Measurements from ENCODE around the gene PSMB8. TPM values are rescaled to one million over a fixed set of nuclear protein-coding genes. Genes with fewer than 3 reads are reported as not detected.

PSMB8 gene
- total and polyA plus RNA-seq, 4 donors: 12.4 to 30.4 (median 13.2) TPM

Other genes with a start within 250 kb of the PSMB8 start
- 1 to 10 TPM in 1 of 2 donors, under 1 TPM in 1; 0.99 to 1.9 TPM for gene HLA-DQA1, start 206.6 kb downstream of the PSMB8 start, total RNA-seq
- under 1 TPM; 0.32 to 0.57 TPM for gene HLA-DQA1, start 206.6 kb downstream of the PSMB8 start, polyA plus RNA-seq (ENCODE audit: insufficient read length in 2 of 2)
- gene HLA-DQB1, start 177.4 kb downstream of the PSMB8 start, total RNA-seq: 1 to 10 TPM in 1 of 2 donors, under 1 TPM in 1; 0.30 to 6.9 TPM
- gene HLA-DQB1, start 177.4 kb downstream of the PSMB8 start, polyA plus RNA-seq (ENCODE audit: insufficient read length in 2 of 2): 1 to 10 TPM in 1 of 2 donors, under 1 TPM in 1; 0.92 to 2.7 TPM
- gene HLA-DQA2, start 102.7 kb downstream of the PSMB8 start, total RNA-seq: under 1 TPM in 1 of 2 donors, not detected in 1; 0.17 TPM
- under 1 TPM in 1 of 2 donors, not detected in 1; 0.43 TPM for gene HLA-DQA2, start 102.7 kb downstream of the PSMB8 start, polyA plus RNA-seq (ENCODE audit: insufficient read length in 2 of 2)
- under 1 TPM in 1 of 2 donors, not detected in 1; 0.44 TPM for gene HLA-DQB2, start 80.5 kb downstream of the PSMB8 start, total RNA-seq
- under 1 TPM; 0.24 to 0.76 TPM for gene HLA-DQB2, start 80.5 kb downstream of the PSMB8 start, polyA plus RNA-seq (ENCODE audit: insufficient read length in 2 of 2)
- gene HLA-DOB, start 27.0 kb downstream of the PSMB8 start, total RNA-seq: under 1 TPM; 0.11 to 0.20 TPM
- under 1 TPM; 0.47 to 0.65 TPM for gene HLA-DOB, start 27.0 kb downstream of the PSMB8 start, polyA plus RNA-seq (ENCODE audit: insufficient read length in 2 of 2)
- gene TAP2, start 5.3 kb downstream of the PSMB8 start, total RNA-seq: 10 to 100 TPM; 10.2 to 19.0 TPM
- 10 to 100 TPM; 20.4 to 22.2 TPM for gene TAP2, start 5.3 kb downstream of the PSMB8 start, polyA plus RNA-seq (ENCODE audit: insufficient read length in 2 of 2)
- gene TAP1, start 9.7 kb upstream of the PSMB8 start, total RNA-seq: 10 to 100 TPM; 15.3 to 20.0 TPM
- gene TAP1, start 9.7 kb upstream of the PSMB8 start, polyA plus RNA-seq (ENCODE audit: insufficient read length in 2 of 2): 10 to 100 TPM; 20.5 to 21.3 TPM
- 1 to 10 TPM; 8.3 to 9.0 TPM for gene PSMB9, start 10.1 kb upstream of the PSMB8 start, total RNA-seq
- gene PSMB9, start 10.1 kb upstream of the PSMB8 start, polyA plus RNA-seq (ENCODE audit: insufficient read length in 2 of 2): 1 to 10 TPM; 6.1 to 9.0 TPM
- gene HLA-DMB, start 97.0 kb upstream of the PSMB8 start, total RNA-seq: 10 to 100 TPM; 13.7 to 22.3 TPM
- gene HLA-DMB, start 97.0 kb upstream of the PSMB8 start, polyA plus RNA-seq (ENCODE audit: insufficient read length in 2 of 2): 1 to 10 TPM; 4.7 to 7.0 TPM
- gene HLA-DMA, start 109.0 kb upstream of the PSMB8 start, total RNA-seq: 10 to 100 TPM in 1 of 2 donors, 1 to 10 TPM in 1; 9.9 to 11.6 TPM
- 1 to 10 TPM; 3.1 to 4.9 TPM for gene HLA-DMA, start 109.0 kb upstream of the PSMB8 start, polyA plus RNA-seq (ENCODE audit: insufficient read length in 2 of 2)
- 100 to 1,000 TPM in 1 of 2 donors, 10 to 100 TPM in 1; 68.9 to 153 TPM for gene BRD2, start 124.5 kb upstream of the PSMB8 start, total RNA-seq
- gene BRD2, start 124.5 kb upstream of the PSMB8 start, polyA plus RNA-seq (ENCODE audit: insufficient read length in 2 of 2): 100 to 1,000 TPM; 285 to 286 TPM
- gene HLA-DOA, start 165.5 kb upstream of the PSMB8 start, total RNA-seq: 1 to 10 TPM; 4.6 to 5.8 TPM
- 1 to 10 TPM; 1.4 to 1.8 TPM for gene HLA-DOA, start 165.5 kb upstream of the PSMB8 start, polyA plus RNA-seq (ENCODE audit: insufficient read length in 2 of 2)
- gene HLA-DPA1, start 229.6 kb upstream of the PSMB8 start, total RNA-seq: 10 to 100 TPM; 19.8 to 23.1 TPM
- 10 to 100 TPM in 1 of 2 donors, 1 to 10 TPM in 1; 6.6 to 13.7 TPM for gene HLA-DPA1, start 229.6 kb upstream of the PSMB8 start, polyA plus RNA-seq (ENCODE audit: insufficient read length in 2 of 2)
- gene HLA-DPB1, start 231.9 kb upstream of the PSMB8 start, total RNA-seq: 10 to 100 TPM; 15.4 to 21.3 TPM
- gene HLA-DPB1, start 231.9 kb upstream of the PSMB8 start, polyA plus RNA-seq (ENCODE audit: insufficient read length in 2 of 2): 10 to 100 TPM; 10.5 to 11.4 TPM

Data from spinal cord (tissue), 4 donors.